Upper lobe of left lung (tissue), 4 donors: ENCODE measurements around the gene CPEB3.

Experiments
- CTCF ChIP-seq, 6 experiments: fragments of 450-650 bp in 4 of 6; fragments of 200-600 bp in 2 of 6; sonication (generic) in 2 of 6; IDR thresholded peaks; one replicate each; pipeline ENCODE4 v1.5.1; 2016 to 2019; ENCODE audit warnings: antibody characterized with exemption in 6 of 6
- POLR2A ChIP-seq, 4 donors: fragments of 450-650 bp; IDR thresholded peaks; one replicate each; pipeline ENCODE4 v1.5.1; 2016 to 2017; ENCODE audit warnings: antibody characterized with exemption in 4 of 4, mild to moderate bottlenecking in 2 of 4
- POLR2AphosphoS5 ChIP-seq, 2 donors: sonication (generic); formaldehyde crosslinking; IDR thresholded peaks; one replicate each; pipeline ENCODE4 v1.5.1; 2017; ENCODE audit warnings: antibody characterized with exemption in 2 of 2

GRCh38 chr10:92001995-92002394 lies 288.9 kb downstream of the CPEB3 start:
- no peak for TF ChIP-seq CTCF (IDR thresholded peaks at IDR 0.05)
- no peak for TF ChIP-seq POLR2A (IDR thresholded peaks at IDR 0.05)
- no peak for TF ChIP-seq POLR2AphosphoS5 (IDR thresholded peaks at IDR 0.05)
